HCT116 (cell line): ENCODE results near the gene ALDOA. TPM values are rescaled to one million over a fixed set of nuclear protein-coding genes. Genes with fewer than 3 reads are reported as not detected.

Experiments
- ATAC-seq: fragments of 200-7000 bp; cut with Tn5 transposase; 2 replicates; pipeline ENCODE4 v1.9.1; 2020; ENCODE audit warnings: mild to moderate bottlenecking, moderate library complexity
- BruUV-seq: library from RNA; stranded (reverse); fragments of 400-500 nt; replicated peaks from 2 replicates; lab custom pipeline; 2021; lab: Mats Ljungman, UMichigan
- CTCF ChIA-PET: fragments of 300-600 bp; sonication (Branson Sonifier 250); formaldehyde crosslinking; loops from one replicate; lab custom pipeline; 2021; ENCODE audit warnings: antibody characterized with exemption; lab: Charles Lee
- POLR2A ChIA-PET: fragments of 300-600, 350-600 bp; sonication (Branson Sonifier 250); formaldehyde crosslinking; loops from one replicate; lab custom pipeline; 2021; ENCODE audit warnings: antibody characterized with exemption; lab: Charles Lee
- RAD21 ChIA-PET, 2 experiments: fragments of 300-600 bp; sonication (Branson Sonifier 250); formaldehyde crosslinking; loops; one replicate each; lab custom pipeline; 2023; ENCODE audit warnings: low total read pairs in 2 of 2; ENCODE audit not compliant: uncharacterized antibody in 2 of 2, unreplicated experiment in 2 of 2, low non-redundant PET in 1 of 2; lab: Charles Lee
- DNase-seq: peaks from one replicate; pipeline ENCODE4 v3.0.0-alpha.2; 2010; ENCODE audit warnings: low read depth, low spot score
- H2AFZ ChIP-seq: fragments of 200-600 bp; shearing (Covaris generic), sonication (generic); 2 replicates; pipeline ENCODE4 v1.6.1; 2017; ENCODE audit warnings: low read depth, mixed run types, mixed read lengths, antibody characterized with exemption, low read length; ENCODE audit not compliant: poor library complexity, severe bottlenecking
- H3K27ac ChIP-seq: 2 replicates; pipeline ENCODE4 v1.5.1; 2012; ENCODE audit warnings: low read depth, low read length
- H3K27me3 ChIP-seq: fragments of 200-600 bp; sonication (generic); 2 replicates; pipeline ENCODE4 v1.6.1; 2016; ENCODE audit warnings: mixed run types, low read length, mixed read lengths; ENCODE audit not compliant: insufficient read depth
- H3K36me3 ChIP-seq, 2 experiments: fragments of 200-500 bp in 1 of 2; fragments of 200-600 bp in 1 of 2; sonication (Bioruptor generic) in 1 of 2; sonication (generic) in 1 of 2; 2 replicates each; pipeline versions ENCODE4 v1.5.1 to v1.6.1; 2014 to 2016; ENCODE audit warnings: low read length in 2 of 2, inconsistent platforms in 1 of 2, mixed read lengths in 1 of 2, mixed run types in 1 of 2; ENCODE audit not compliant: insufficient read depth in 2 of 2, control insufficient read depth in 1 of 2
- H3K4me1 ChIP-seq, 2 experiments: fragments of 200-600 bp in 1 of 2; sonication (generic) in 1 of 2; 2 replicates each; pipeline versions ENCODE4 v1.5.1 to v1.6.1; 2012 to 2017; ENCODE audit warnings: low read length in 2 of 2, inconsistent platforms in 1 of 2, mild to moderate bottlenecking in 1 of 2, mixed read lengths in 1 of 2, mixed run types in 1 of 2, moderate library complexity in 1 of 2; ENCODE audit not compliant: insufficient read depth in 2 of 2, control insufficient read depth in 1 of 2
- H3K4me2 ChIP-seq: fragments of 200-600 bp; sonication (generic); 2 replicates; pipeline ENCODE4 v1.6.1; 2017; ENCODE audit warnings: mixed run types, low read length, mixed read lengths
- H3K4me3 ChIP-seq, 2 experiments: fragments of 200-600 bp in 1 of 2; sonication (generic) in 1 of 2; replicated peaks in 1 of 2; 2 replicates each; pipeline ENCODE4 v1.5.1; 2011 to 2016; ENCODE audit warnings: low read length in 2 of 2, control low read depth in 1 of 2, low read depth in 1 of 2, mild to moderate bottlenecking in 1 of 2, mixed read lengths in 1 of 2, mixed run types in 1 of 2
- H3K79me2 ChIP-seq: fragments of 200-600 bp; sonication (generic); 2 replicates; pipeline ENCODE4 v1.6.1; 2017; ENCODE audit warnings: mild to moderate bottlenecking, mixed run types, low read length, moderate library complexity, mixed read lengths; ENCODE audit not compliant: insufficient read depth
- H3K9ac ChIP-seq: fragments of 200-600 bp; sonication (generic); 2 replicates; pipeline ENCODE4 v1.6.1; 2016; ENCODE audit warnings: low read length, mixed read lengths
- H3K9me2 ChIP-seq: fragments of 200-600 bp; sonication (generic), shearing (Covaris generic); 2 replicates; pipeline ENCODE4 v1.6.1; 2017; ENCODE audit warnings: mixed run types, mild to moderate bottlenecking, moderate library complexity; ENCODE audit not compliant: insufficient read depth
- H3K9me3 ChIP-seq, 2 experiments: fragments of 200-500 bp in 1 of 2; fragments of 200-600 bp in 1 of 2; sonication (Bioruptor generic) in 1 of 2; sonication (generic) in 1 of 2; 2 replicates each; pipeline ENCODE4 v1.6.1; 2014 to 2017; ENCODE audit warnings: low read length in 2 of 2, mixed read lengths in 2 of 2, inconsistent platforms in 1 of 2, low read depth in 1 of 2, mild to moderate bottlenecking in 1 of 2, mixed run types in 1 of 2, moderate library complexity in 1 of 2; ENCODE audit not compliant: control insufficient read depth in 1 of 2, insufficient read depth in 1 of 2
- H4K20me1 ChIP-seq: fragments of 200-600 bp; sonication (generic), shearing (Covaris generic); 2 replicates; pipeline ENCODE4 v1.6.1; 2017; ENCODE audit warnings: mixed run types, mild to moderate bottlenecking, moderate library complexity; ENCODE audit not compliant: insufficient read depth
- CEBPB ChIP-seq: IDR thresholded peaks from 2 replicates; pipeline ENCODE4 v1.6.1; 2012; ENCODE audit warnings: low read depth
- EGR1 ChIP-seq: IDR thresholded peaks from 2 replicates; pipeline ENCODE4 v1.6.1; 2012; ENCODE audit warnings: low read depth
- JUND ChIP-seq: IDR thresholded peaks from 2 replicates; pipeline ENCODE4 v1.6.1; 2012
- RAD21 ChIP-seq: IDR thresholded peaks from 2 replicates; pipeline ENCODE4 v1.6.1; 2012; ENCODE audit warnings: low read depth, mild to moderate bottlenecking
- SRF ChIP-seq: IDR thresholded peaks from 2 replicates; pipeline ENCODE4 v1.6.1; 2012; ENCODE audit warnings: low read depth
- TCF7L2 ChIP-seq: IDR thresholded peaks from 2 replicates; pipeline ENCODE4 v1.7.0; 2011; ENCODE audit warnings: borderline replicate concordance, inconsistent platforms; ENCODE audit not compliant: insufficient read depth, insufficient read length; ENCODE audit errors: extremely low read depth
- ZNF274 ChIP-seq: fragments of 200-500 bp; sonication (Bioruptor generic); IDR thresholded peaks from 2 replicates; pipeline ENCODE4 v1.6.1; 2014; ENCODE audit warnings: mild to moderate bottlenecking, low read depth, low read length, inconsistent platforms
- intact Hi-C: fragments of 100-400 bp; cut with micrococcal nuclease; formaldehyde crosslinking; loops from 2 replicates; pipeline ENCODE4 v1.10.0; 2022
- total RNA-seq: library from RNA; stranded (reverse); gene quantifications from one replicate; pipeline ENCODE4 v1.2.1, GENCODE V29; 2021; ENCODE audit not compliant: unreplicated experiment
- TF ChIP-seq, protein P1 (sequence below), 3 experiments: fragments of 200-600 bp in 1 of 3; sonication (generic) in 1 of 3; IDR thresholded peaks in 2 of 3; conservative IDR thresholded peaks in 1 of 3; 2 replicates each; pipeline ENCODE4 v1.5.1; 2012 to 2017; ENCODE audit warnings: low read depth in 2 of 3, low read length in 2 of 3, antibody characterized with exemption in 1 of 3, borderline replicate concordance in 1 of 3, control low read depth in 1 of 3, mild to moderate bottlenecking in 1 of 3, mixed read lengths in 1 of 3, mixed run types in 1 of 3, moderate library complexity in 1 of 3; ENCODE audit not compliant: insufficient read depth in 1 of 3
- TF ChIP-seq, protein P2 (sequence below): IDR thresholded peaks from 2 replicates; pipeline ENCODE4 v1.6.1; 2011; ENCODE audit warnings: mild to moderate bottlenecking, low read length, moderate library complexity; ENCODE audit not compliant: insufficient replicate concordance; ENCODE audit errors: extremely low read depth

ALDOA gene
- total RNA-seq, 1 experiment from 2014 or later: 2,423 TPM

- TF ChIP-seq CEBPB (no peak), JUND (no peak), ZNF274 (no peak), TCF7L2 (no peak), EGR1 (no peak), SRF (no peak), RAD21 (no peak)
- TF ChIP-seq, protein P1, sequence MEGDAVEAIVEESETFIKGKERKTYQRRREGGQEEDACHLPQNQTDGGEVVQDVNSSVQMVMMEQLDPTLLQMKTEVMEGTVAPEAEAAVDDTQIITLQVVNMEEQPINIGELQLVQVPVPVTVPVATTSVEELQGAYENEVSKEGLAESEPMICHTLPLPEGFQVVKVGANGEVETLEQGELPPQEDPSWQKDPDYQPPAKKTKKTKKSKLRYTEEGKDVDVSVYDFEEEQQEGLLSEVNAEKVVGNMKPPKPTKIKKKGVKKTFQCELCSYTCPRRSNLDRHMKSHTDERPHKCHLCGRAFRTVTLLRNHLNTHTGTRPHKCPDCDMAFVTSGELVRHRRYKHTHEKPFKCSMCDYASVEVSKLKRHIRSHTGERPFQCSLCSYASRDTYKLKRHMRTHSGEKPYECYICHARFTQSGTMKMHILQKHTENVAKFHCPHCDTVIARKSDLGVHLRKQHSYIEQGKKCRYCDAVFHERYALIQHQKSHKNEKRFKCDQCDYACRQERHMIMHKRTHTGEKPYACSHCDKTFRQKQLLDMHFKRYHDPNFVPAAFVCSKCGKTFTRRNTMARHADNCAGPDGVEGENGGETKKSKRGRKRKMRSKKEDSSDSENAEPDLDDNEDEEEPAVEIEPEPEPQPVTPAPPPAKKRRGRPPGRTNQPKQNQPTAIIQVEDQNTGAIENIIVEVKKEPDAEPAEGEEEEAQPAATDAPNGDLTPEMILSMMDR (IDR thresholded peaks at IDR 0.05 in 2 of 3, conservative IDR thresholded peaks at IDR 0.05 in 1 of 3; ENCODE audit: borderline replicate concordance in 1 of 3, insufficient read depth in 1 of 3, low read depth in 2 of 3, low read length in 2 of 3): no peak
- TF ChIP-seq, protein P2, sequence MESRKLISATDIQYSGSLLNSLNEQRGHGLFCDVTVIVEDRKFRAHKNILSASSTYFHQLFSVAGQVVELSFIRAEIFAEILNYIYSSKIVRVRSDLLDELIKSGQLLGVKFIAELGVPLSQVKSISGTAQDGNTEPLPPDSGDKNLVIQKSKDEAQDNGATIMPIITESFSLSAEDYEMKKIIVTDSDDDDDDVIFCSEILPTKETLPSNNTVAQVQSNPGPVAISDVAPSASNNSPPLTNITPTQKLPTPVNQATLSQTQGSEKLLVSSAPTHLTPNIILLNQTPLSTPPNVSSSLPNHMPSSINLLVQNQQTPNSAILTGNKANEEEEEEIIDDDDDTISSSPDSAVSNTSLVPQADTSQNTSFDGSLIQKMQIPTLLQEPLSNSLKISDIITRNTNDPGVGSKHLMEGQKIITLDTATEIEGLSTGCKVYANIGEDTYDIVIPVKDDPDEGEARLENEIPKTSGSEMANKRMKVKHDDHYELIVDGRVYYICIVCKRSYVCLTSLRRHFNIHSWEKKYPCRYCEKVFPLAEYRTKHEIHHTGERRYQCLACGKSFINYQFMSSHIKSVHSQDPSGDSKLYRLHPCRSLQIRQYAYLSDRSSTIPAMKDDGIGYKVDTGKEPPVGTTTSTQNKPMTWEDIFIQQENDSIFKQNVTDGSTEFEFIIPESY: no peak
- ChIA-PET RAD21 (no interaction called here), POLR2A (no interaction called here), CTCF (interaction anchor here (6.3 kb wide), 1 partner anchor 17 kb away, joined by 48 read pairs; no protein-coding TSS in a partner anchor)
- Histone ChIP-seq H2AFZ (no peak overlapping the region), H3K9me2 (no peaks in the 10 kb centered on the region), H3K9ac (no peak overlapping the region), H3K4me3 (no peak overlapping the region), H3K27ac (no peak overlapping the region), H3K27me3 (no peaks in the 10 kb centered on the region), H3K79me2 (no peaks in the 10 kb centered on the region), H3K9me3 (peaks cover 3 to 18% of the 10 kb centered on the region in 2 experiments; a peak in 2 of 4 replicates), H4K20me1 (no peaks in the 10 kb centered on the region), H3K4me1 (peaks cover 14 to 50% of the 10 kb centered on the region in 2 experiments), H3K4me2 (no peak overlapping the region), H3K36me3 (no peaks in the 10 kb centered on the region)
- intact Hi-C loops: loop anchor here (5.0 kb wide), 1 partner anchor 313 kb away; the partner anchor contains the start of gene ZNF771
- no peak for ATAC-seq
- no peak for DNase-seq
- BruUV-seq: no TSS peak
Observed at GRCh38 chr16:30094541-30095165, 29.1 kb downstream of the ALDOA start.
